Measurements from ENCODE around the gene NDUFA3. TPM values are rescaled to one million over a fixed set of nuclear protein-coding genes. Genes with fewer than 3 reads are reported as not detected.

The NDUFA3 gene
- total RNA-seq, 2 experiments from 2014 or later, result 86.3 to 92.4 TPM

DNA sequence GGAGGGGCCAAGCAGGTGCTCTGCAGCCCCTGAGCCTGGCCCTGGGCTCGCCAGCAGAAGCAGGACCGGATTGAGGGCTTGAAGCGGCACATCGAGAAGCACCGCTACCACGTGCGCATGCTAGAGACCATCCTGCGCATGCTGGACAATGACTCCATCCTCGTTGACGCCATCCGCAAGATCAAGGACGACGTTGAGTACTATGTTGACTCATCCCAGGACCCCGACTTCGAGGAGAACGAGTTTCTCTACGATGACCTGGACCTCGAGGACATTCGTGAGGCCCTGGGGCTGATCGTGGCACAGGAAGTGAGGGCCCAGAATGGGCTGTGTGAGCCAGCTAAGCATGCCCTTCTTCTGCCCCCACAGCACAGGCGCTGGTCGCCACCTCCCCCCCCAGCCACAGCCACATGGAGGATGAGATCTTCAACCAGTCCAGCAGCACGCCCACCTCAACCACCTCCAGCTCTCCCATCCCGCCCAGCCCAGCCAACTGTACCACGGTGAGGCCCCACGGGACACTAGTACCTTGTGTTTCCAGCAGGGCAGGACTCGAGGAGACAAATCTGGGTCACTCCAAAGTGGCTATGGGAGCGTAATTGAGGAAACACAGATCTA, 43.0 kb downstream of the NDUFA3 start:
- Histone ChIP-seq H3K4me1 (ENCODE audit: insufficient read depth, low read length, poor library complexity, severe bottlenecking) (no peaks in the 10 kb centered on the region), H3K36me3 (ENCODE audit: insufficient read depth, low read length) (peaks cover 97% of the 10 kb centered on the region), H3K4me3 (ENCODE audit: low read depth, low read length, poor library complexity, severe bottlenecking) (no peak overlapping the region), H3K4me2 (ENCODE audit: low read length) (no peak overlapping the region), H2AFZ (ENCODE audit: low read length) (no peak overlapping the region), H4K20me1 (ENCODE audit: insufficient read depth, low read length) (no peaks in the 10 kb centered on the region), H3K9me3 (ENCODE audit: low read length) (no peaks in the 10 kb centered on the region), H3K27ac (ENCODE audit: low read depth, low read length, poor library complexity, severe bottlenecking) (no peak overlapping the region), H3K9me2 (ENCODE audit: insufficient read depth, low read length) (no peaks in the 10 kb centered on the region), H3K79me2 (ENCODE audit: insufficient read depth, low read depth, low read length) (peaks cover 4% of the 10 kb centered on the region; the same call in 1 of the 2 replicates)
- TF ChIP-seq CTCF (conservative IDR thresholded peaks at IDR 0.05; ENCODE audit: low read length) (no peak), EZH2phosphoT487 (IDR thresholded peaks at IDR 0.05; ENCODE audit: borderline replicate concordance, low read depth, low read length) (no peak)
- no TSS peak for BruUV-seq (replicated peaks)
- ChIA-PET CTCF (ENCODE audit: unreplicated experiment) (no interaction called here), POLR2A (no interaction called here)
- no peak for DNase-seq (ENCODE audit: low spot score)
- intact Hi-C loops (cut with micrococcal nuclease; ENCODE audit: unreplicated experiment), result no loop called here

GRCh38 chr19:54147676-54148075, 45.0 kb downstream of the NDUFA3 start:
- intact Hi-C loops (cut with micrococcal nuclease; ENCODE audit: unreplicated experiment), result no loop called here
- no peaks in the 10 kb centered on the region for H4K20me1 ChIP-seq (ENCODE audit: insufficient read depth, low read length)
- no peak overlapping the region for H3K27ac ChIP-seq (ENCODE audit: low read depth, low read length, poor library complexity, severe bottlenecking)
- no peaks in the 10 kb centered on the region for H3K9me2 ChIP-seq (ENCODE audit: insufficient read depth, low read length)
- H3K4me1 ChIP-seq (ENCODE audit: insufficient read depth, low read length, poor library complexity, severe bottlenecking), result no peaks in the 10 kb centered on the region
- no peak overlapping the region for H3K4me3 ChIP-seq (ENCODE audit: low read depth, low read length, poor library complexity, severe bottlenecking)
- ChIA-PET POLR2A (no interaction called here), CTCF (ENCODE audit: unreplicated experiment) (no interaction called here)
- no peaks in the 10 kb centered on the region for H3K9me3 ChIP-seq (ENCODE audit: low read length)
- H3K36me3 ChIP-seq (ENCODE audit: insufficient read depth, low read length), result peaks cover 96% of the 10 kb centered on the region
- DNase-seq (ENCODE audit: low spot score), result no peak
- no TSS peak for BruUV-seq (replicated peaks)
- no peak overlapping the region for H3K4me2 ChIP-seq (ENCODE audit: low read length)
- no peak overlapping the region for H2AFZ ChIP-seq (ENCODE audit: low read length)
- no peak for TF ChIP-seq CTCF (conservative IDR thresholded peaks at IDR 0.05; ENCODE audit: low read length)
- TF ChIP-seq EZH2phosphoT487 (IDR thresholded peaks at IDR 0.05; ENCODE audit: borderline replicate concordance, low read depth, low read length), result no peak
- no peaks in the 10 kb centered on the region for H3K79me2 ChIP-seq (ENCODE audit: insufficient read depth, low read depth, low read length)

GRCh38 chr19:54148158-54148557, 45.5 kb downstream of the NDUFA3 start:
- ChIA-PET POLR2A (no interaction called here), CTCF (ENCODE audit: unreplicated experiment) (no interaction called here)
- Histone ChIP-seq H3K79me2 (ENCODE audit: insufficient read depth, low read depth, low read length) (no peaks in the 10 kb centered on the region), H3K9me2 (ENCODE audit: insufficient read depth, low read length) (no peaks in the 10 kb centered on the region), H3K4me2 (ENCODE audit: low read length) (no peak overlapping the region), H4K20me1 (ENCODE audit: insufficient read depth, low read length) (no peaks in the 10 kb centered on the region), H3K27ac (ENCODE audit: low read depth, low read length, poor library complexity, severe bottlenecking) (no peak overlapping the region), H3K36me3 (ENCODE audit: insufficient read depth, low read length) (peaks cover 96% of the 10 kb centered on the region), H3K9me3 (ENCODE audit: low read length) (no peaks in the 10 kb centered on the region), H2AFZ (ENCODE audit: low read length) (no peak overlapping the region), H3K4me1 (ENCODE audit: insufficient read depth, low read length, poor library complexity, severe bottlenecking) (no peaks in the 10 kb centered on the region), H3K4me3 (ENCODE audit: low read depth, low read length, poor library complexity, severe bottlenecking) (no peak overlapping the region)
- intact Hi-C loops (cut with micrococcal nuclease; ENCODE audit: unreplicated experiment), result no loop called here
- no peak for TF ChIP-seq EZH2phosphoT487 (IDR thresholded peaks at IDR 0.05; ENCODE audit: borderline replicate concordance, low read depth, low read length)
- no peak for TF ChIP-seq CTCF (conservative IDR thresholded peaks at IDR 0.05; ENCODE audit: low read length)
- DNase-seq (ENCODE audit: low spot score), result no peak
- no TSS peak for BruUV-seq (replicated peaks)

Measured in OCI-LY7 (cell line).